ENCODE measurements around the gene BRD9.
"Not testable (repeated sequence)": the region's sequence is repeated elsewhere in the genome, so short reads cannot be mapped to it uniquely, and the experiment has no call there.

The BRD9 gene

GRCh38 chr5:843926-844325, 48.7 kb downstream of the BRD9 start:
- DNase-seq (ENCODE audit: low read depth) = not testable (repeated sequence)

GRCh38 chr5:843371-843770, 49.2 kb downstream of the BRD9 start:
- not testable (repeated sequence) for DNase-seq (ENCODE audit: low read depth)

GRCh38 chr5:842402-843221, 50.0 kb downstream of the BRD9 start:
- DNase-seq (ENCODE audit: low read depth) = not testable (repeated sequence)

- DNase-seq (ENCODE audit: low read depth) = not testable (repeated sequence)
These were observed 50.8 kb downstream of the BRD9 start for GRCh38 chr5:841531-842401.

DNA sequence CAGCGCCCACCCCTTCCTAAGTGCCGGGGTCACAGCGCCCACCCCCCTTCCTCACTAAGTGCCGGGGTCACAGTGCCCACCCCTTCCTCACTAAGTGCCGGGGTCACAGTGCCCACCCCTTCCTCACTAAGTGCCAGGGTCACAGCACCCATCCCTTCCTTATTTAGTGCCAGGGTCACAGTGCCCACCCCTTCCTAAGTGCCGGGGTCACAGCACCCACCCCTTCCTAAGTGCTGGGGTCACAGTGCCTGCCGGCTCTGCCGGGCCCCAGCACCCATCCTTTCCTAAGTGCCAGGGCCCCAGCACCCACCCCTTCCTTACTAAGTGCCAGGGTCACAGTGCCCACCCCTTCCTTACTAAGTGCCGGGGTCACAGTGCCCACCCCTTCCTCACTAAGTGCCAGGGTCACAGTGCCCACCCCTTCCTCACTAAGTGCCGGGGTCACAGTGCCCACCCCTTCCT, 51.6 kb downstream of the BRD9 start:
- DNase-seq (ENCODE audit: low read depth) = not testable (repeated sequence)

GRCh38 chr5:840118-840973, 52.3 kb downstream of the BRD9 start:
- not testable (repeated sequence) for DNase-seq (ENCODE audit: low read depth)

- DNase-seq (ENCODE audit: low read depth) = not testable (repeated sequence)
These were observed 54.2 kb downstream of the BRD9 start for GRCh38 chr5:838431-838851.

- DNase-seq (ENCODE audit: low read depth) = not testable (repeated sequence)
These were observed 54.9 kb downstream of the BRD9 start for GRCh38 chr5:837621-838121.

- not testable (repeated sequence) for DNase-seq (ENCODE audit: low read depth)
These were observed 56.5 kb downstream of the BRD9 start for GRCh38 chr5:835933-836612.

- not testable (repeated sequence) for DNase-seq (ENCODE audit: low read depth)
These were observed 58.6 kb downstream of the BRD9 start for GRCh38 chr5:834013-834412.

GRCh38 chr5:828194-828593, 64.4 kb downstream of the BRD9 start:
- not testable (repeated sequence) for DNase-seq (ENCODE audit: low read depth)

DNA sequence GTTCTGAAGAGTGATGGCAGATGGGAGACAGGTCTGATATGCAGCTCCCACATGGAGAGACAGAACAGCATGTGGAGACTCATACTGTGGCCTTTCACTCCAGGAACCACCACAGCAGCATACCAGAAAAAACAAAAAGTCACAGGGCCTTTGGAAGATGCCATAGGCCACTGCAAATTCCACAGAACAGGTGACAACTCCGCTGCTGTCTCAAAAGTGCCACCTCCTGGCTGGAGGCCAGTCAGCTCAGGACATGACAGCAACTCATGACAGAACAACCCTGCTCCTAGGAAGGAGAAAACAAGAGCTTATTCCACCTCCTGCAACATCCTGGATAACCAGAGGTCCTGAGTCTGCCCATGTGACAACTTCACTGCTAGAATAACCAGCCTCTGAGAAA, 67.1 kb downstream of the BRD9 start:
- not testable (repeated sequence) for DNase-seq (ENCODE audit: low read depth)

- DNase-seq (ENCODE audit: low read depth) = no peak
These were observed 71.1 kb downstream of the BRD9 start for GRCh38 chr5:821504-821903.

GRCh38 chr5:820245-820644, 72.4 kb downstream of the BRD9 start:
- DNase-seq (ENCODE audit: low read depth) = no peak

GRCh38 chr5:819078-819477, 73.5 kb downstream of the BRD9 start:
- DNase-seq (ENCODE audit: low read depth) = no peak

DNA sequence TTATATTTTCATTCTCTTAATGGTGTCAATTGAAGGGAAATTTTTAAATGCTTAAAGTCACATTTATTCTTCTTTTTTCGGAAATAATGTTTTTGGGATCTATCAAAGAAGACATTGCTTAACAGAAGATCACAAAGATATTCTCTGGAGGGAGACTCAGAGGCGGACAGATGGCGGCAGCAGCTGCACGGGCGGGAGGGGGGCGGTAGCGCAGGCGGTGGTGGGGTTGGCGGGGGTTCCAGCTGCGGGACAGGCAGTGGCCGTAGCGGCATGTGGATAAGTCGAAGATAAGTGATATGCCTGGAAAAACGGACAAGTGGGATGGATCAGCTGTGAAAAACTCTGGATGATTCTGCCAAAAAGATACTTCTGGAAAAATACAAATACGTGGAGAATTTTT, 76.4 kb downstream of the BRD9 start:
- no peak for DNase-seq (ENCODE audit: low read depth)

DNA sequence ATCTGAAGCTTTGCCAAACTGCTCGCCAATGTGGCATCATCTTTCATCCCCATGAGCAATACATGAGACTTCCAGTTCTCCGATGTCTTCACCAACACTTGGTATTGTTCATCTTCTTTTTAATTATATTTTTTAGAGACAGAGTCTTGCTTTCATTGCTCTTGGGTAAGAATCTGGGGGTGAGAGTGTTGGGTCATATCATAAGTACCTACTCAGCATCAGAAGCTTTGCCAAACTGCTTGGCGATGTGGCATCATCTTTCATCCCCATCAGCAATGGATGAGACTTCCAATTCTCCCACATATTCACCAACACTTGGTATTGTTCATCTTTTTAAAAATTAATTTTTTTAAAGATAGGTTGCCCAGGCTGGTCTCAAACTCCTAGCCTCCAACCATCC, 77.2 kb downstream of the BRD9 start:
- no peak for DNase-seq (ENCODE audit: low read depth)
